NCI-H69 (cell line): ENCODE data around the gene FUT7.

Experiments used
- DNase-seq: peaks from one replicate; lab custom pipeline; 2025; lab: John Stamatoyannopoulos, UW

The FUT7 gene, protein sequence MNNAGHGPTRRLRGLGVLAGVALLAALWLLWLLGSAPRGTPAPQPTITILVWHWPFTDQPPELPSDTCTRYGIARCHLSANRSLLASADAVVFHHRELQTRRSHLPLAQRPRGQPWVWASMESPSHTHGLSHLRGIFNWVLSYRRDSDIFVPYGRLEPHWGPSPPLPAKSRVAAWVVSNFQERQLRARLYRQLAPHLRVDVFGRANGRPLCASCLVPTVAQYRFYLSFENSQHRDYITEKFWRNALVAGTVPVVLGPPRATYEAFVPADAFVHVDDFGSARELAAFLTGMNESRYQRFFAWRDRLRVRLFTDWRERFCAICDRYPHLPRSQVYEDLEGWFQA

DNA sequence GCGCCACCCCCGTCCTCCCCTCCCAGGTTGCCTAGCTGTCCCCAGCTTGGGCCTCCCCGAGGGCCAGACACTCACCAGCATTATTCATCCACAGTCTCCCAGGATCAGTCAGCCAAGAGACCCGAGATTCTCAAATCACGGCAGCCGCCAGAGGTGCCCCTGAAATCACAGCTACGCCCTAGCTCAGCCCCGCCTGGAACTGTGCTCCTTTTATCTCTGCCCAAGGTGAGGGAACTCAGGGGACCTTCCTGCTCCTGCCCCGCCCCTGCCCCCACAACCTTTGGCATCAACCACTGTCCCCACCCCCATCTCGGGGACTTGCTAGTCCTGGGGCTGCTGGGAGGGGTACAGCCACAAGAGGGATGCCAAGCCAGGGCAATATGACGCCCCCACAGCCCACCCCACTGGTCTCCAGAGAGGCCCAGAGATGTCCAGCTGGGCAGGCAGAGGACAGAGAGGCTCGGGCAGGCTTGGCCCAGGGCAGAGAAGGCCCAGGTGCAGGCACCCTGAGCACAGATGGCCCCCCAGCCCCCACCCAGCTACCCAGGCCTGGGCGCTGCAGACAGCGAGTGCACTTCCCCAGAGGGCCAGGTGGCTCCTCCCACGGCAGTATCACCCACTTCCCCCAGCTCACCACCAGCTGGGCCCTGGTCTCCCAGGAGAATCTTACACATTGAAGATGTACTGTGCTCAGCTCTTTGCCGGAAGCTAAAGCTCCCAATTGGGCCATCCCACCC, at the start of gene FUT7:
Gene FUT7 (minus strand): TSS at position 185 of the 737 bp plus-strand sequence. CDS start 97 bp downstream, at position 88.
- DNase-seq = no peak

DNA sequence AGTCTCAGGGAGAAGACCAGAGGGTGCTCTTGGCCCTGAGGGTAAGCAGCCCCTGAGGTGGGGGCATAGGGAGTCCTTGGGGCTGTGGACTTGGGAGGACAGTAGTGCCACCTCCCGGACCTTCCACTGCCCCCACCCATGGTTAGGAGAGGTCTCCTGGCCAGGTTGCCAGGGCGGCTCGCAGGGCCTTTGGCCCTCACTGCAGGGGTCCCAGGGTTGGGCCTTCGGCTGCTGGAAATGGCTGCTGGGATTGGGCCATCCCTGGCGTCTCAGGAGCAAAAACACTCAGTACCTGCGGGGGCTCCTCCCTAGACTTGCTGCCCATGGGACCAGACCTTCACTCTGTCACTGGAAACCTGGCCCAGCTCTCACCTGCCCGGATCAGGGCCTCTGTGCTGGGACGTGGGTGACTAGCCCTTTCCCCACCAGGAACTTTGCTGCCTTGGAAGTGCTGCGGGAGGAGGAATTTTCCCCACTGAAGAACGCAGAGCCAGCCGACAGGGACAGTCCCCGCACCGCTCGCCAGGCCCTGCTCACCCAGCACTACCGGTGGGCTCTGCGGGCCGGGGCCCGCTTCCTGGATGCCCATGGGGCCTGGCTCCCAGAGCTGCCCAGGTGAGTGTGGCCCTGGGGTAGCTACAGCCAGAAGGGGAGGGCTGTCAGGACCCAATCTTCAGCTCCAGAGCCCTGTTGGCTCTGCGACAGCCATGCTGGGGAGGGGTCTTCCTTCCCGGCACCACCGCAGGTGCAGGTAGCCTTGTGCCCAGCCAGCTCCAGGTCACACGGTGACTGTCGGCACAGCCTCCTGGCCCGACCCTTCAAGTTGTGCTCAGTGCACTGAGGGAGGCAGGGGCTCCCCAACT, 48.6 kb upstream of the FUT7 start:
- DNase-seq = no peak

DNA sequence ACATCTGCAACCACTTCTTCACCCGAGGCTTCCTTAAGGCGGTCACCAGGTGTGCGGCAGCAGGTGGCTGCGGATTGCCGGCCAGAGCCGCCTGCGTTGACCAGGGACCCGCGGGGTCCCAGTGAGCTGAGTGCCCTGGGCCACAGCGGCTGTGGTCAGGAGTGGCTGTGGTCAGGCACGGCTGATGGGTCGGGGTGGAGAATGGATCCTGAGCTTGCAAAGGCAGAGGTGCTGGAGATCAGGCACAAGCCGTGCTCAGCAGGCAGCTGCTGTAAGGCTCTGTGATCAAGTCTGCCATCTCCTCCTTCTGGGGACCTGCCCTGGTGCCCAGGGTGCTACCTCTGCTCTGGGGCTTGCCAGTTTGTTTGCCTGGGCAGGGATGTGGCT, 47.5 kb upstream of the FUT7 start:
- no peak for DNase-seq

DNA sequence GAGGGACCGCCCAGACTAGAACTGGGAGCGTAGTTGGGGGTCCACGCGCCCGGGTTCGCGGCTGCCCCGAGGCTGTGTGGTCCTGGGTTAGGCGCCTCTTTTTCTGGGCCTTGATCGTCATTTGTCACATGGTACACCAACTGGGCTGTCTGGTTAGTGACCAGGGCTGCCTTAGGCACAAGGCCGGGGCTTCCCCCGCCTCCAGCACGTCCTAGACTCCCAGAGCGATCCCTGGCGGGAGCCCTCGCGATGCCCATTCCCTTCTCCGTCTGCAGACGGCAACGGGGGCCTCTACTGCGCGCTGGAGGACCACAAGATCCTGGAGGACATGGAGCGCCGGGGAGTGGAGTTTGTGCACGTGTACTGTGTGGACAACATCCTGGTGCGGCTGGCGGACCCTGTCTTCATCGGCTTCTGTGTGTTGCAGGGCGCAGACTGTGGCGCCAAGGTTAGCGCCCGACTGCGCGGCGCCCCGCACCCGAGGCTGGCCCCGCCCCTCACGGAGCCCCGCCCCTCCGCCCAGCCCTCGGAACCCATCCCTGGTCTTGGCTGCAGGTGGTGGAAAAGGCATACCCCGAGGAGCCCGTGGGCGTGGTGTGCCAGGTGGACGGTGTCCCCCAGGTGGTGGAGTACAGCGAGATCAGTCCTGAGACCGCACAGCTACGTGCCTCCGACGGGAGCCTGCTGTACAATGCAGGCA, 47.0 kb upstream of the FUT7 start:
- DNase-seq = no peak

DNA sequence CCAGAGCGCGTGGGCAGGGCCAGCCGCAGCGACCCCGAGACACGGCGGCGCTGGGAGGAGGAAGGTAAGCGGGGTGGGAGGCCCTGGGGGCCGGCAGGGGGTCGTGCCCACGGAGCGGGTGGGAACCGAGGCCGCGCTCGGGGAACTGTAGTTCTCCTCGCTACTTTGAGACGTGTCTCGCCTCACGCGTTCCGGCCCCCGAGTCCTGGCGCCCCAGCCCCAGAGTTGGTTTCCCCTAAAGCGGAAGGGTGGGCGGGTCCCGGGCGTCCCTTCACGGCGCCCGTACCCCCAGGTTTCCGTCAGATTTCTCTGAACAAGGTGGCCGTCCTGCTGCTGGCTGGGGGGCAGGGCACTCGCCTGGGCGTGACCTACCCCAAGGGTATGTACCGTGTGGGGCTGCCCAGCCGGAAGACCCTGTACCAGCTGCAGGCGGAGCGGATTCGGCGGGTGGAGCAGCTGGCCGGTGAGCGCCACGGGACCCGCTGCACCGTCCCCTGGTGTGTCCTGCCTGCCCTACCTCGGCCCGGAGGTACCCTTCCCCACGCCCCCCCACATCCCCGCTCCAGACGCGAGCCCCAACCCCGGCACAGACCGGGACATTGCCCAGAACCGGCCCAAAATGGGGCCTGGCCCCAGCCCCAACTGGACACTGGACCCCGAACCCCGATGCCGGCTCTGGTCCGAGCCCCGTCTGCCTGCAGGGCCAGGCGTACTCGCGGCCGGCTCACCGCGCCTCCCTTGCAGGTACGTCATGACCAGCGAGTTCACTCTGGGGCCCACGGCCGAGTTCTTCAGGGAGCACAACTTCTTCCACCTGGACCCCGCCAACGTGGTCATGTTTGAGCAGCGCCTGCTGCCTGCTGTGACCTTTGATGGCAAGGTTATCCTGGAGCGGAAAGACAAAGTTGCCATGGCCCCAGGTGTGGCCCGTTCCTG, 46.1 kb upstream of the FUT7 start:
- peak; percentile 48 for DNase-seq

DNA sequence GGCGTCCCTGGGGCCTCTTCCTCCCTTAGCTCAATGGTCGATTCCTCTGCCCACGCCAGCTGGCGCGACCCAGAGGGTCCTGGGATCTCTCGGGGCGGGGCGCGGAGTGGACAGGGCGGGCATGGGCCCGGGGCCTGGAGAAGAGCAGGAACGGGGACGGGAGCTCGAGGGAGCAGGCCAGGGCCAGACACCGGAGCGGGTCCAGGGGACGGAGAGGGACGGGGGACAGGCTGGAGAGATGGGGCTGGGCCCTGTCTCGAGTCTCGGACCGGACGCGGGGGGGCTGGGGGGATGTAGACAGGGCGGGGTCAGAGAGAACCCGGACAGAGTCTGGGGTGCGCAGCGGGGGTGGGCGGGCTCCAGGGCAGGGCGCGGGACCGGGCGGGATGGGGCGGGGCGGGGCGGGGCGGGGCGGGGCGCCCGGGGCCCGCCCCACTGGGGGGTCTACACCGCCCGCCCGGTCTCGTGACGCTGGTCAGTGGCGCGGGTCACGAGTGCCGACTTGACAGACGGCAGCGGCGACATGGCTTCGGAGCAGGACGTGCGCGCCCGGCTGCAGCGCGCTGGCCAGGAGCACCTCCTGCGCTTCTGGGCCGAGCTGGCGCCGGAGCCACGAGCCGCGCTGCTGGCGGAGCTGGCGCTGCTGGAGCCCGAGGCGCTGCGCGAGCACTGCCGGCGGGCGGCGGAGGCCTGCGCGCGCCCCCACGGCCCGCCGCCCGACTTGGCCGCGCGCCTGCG, 45.3 kb upstream of the FUT7 start, which contains the start of gene UAP1L1:
Gene UAP1L1 (plus strand): TSS at position 508 of the 738 bp plus-strand sequence. CDS start 16 bp downstream, at position 524.
- DNase-seq = peak; percentile 74

DNA sequence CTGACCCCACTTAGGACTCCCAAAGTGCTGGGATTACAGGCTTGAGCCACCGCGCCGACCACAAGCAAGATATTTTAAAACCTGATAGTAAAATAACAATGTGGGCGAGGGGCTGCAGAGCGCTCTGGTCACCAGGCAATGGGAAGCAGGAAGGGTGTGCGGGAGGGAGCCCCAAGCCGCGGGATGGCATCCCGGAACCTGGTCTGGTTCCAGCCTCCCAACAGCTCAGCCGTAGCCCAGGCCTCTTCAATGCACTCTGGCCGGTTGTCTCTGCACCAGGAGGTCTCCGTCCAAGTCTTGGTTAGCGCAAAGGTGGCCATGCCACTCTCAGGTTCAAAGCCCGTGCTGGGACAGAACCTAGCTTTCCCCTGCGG, 44.7 kb upstream of the FUT7 start:
- DNase-seq = no peak

DNA sequence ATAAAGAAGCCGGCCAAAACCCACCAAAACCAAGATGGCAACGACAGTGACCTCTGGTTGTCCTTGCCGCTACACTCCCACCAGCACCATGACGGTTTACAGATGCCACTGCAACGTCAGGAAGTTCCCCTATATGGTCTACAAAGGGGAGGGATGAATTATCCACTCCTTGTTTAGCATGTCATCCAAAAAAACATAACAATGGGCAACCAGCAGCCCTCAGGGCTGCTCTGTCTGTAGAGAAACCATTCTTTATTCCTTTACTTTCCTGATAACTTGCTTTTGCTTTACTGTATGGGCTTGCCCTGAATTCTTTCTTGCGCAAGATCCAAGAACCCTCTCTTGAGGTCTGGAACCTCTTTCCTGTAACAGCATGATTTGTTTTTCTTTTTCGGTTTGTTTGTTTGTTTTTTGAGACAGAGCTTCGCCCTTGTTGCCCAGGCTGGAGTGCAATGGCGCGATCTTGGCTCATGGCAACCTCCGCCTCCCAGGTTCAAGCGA, 43.4 kb upstream of the FUT7 start:
- no peak for DNase-seq

DNA sequence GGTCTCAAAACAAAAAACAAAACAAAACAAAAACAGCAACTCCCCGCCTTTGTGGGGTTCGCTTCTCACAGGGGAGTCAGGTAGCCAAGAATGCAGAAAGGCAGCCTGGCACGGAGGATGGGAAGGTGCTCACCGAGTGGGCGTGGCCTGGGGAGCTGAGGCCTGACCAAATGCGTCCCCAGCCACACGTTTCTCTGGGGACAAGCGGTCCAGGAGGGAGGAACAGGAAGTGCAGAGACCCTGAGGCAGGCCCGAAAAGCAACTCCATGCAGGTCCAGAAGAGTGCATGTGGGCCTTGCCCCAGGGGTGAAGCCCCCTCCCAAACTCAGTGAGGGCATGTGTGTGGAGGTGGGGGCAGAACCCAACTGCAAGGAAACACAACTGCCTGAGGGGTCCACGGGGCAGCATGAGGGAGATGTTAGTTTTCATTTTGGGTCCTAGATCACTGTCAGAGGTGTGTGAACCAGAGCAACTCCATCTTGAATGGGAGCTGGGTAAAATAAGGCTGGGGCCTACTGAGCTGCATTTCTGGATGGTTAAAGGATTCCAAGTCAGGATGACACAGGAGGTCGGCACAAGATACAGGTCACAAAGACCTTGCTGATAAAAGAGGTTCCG, 42.9 kb upstream of the FUT7 start:
- DNase-seq = no peak

DNA sequence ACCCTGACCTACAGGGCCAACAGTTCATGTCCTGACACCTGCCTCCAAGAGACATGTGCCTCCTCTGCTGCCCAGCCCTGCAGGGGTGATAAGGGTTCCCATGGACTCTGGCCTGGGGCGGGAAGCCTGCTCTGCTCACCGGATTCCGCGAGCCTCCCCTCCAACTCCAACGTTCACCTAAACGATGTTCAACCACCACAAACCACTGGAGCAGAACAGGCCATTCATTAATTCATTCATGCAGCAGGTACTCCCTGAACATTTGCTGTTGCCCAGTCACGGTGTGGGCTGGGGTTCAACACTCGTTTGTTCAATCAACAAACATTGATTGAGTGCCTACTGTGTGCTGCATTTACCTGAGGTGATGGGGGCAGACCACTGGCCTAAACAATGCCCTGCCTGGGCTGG, 42.1 kb upstream of the FUT7 start:
- no peak for DNase-seq

DNA sequence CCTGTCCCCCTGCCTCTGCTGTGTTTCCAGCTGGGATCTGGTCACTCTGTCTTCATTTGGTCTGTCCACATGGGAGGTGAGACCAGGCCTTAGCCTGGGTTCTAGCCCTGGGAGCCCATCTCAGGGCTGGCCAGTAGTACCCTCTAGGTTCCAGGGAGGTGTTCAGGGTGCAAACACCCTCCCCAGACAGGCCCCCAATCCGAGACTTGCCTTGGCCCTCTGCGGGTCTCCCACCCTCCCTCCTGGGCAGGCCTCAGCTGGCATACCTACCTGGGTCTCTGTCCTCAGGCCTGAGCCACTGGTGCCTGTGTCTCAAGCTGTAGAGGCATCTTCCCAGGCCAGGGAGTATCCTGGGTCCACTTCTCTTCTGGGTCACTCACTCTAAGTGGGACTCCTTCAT, 39.4 kb upstream of the FUT7 start:
- no peak for DNase-seq

DNA sequence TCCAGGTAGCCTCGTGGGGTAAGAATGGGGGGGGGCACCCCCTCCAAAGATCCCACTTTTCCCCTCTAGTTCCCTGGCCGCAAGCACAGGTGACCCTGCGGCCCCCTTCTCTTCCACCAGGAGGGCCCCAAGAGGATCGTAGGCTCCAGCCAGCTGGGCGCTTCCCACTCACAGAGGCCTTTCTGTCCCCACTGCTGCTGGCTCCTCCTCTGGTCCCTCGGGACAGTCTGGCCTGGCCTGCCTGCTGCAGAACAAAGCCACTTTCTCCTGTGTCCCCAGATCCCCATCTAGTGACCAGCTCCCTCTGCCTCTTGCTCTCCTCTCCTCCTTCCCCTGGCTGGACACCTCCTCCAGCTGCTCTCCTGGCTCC, 39.0 kb upstream of the FUT7 start:
- peak; percentile 83 for DNase-seq

DNA sequence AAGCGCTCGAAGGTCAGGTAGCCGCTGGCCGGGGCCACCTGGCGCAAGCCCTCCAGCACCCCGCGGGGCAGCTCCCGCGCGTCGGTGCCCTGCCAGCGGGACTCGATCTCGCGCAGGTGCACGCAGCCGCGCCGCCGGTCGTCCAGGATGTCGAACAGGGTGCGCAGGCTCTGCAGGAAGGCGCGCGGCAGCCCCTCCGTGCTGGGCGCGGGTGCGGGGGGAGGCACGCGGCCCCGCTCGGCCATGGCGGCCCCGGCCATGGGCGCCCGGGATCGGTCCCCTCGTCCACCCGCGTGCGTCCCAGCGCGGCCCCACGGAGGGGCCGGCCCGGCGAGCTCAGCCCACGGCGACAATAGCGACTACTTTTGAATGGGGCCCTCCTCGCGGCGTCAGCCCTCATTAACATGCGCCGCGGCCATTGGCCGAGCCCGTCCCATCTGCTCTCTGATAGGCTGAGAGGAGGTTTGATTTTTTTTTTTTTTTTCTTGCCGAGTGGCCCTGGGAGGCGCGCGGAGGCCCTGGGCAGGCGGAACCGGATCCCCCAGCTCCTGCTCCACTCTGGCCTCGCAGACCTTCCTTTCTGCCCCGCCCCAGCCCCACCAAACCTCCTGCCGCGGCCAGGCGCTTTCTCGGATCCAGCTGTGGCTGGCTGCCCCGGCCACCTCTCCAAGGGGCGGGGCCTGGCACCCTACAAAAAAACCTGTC, 38.5 kb upstream of the FUT7 start, which contains the start of gene SAPCD2:
Gene SAPCD2 (minus strand): TSS at position 357 of the 705 bp plus-strand sequence. CDS start 97 bp downstream, at position 260.
- peak; percentile 97 for DNase-seq

DNA sequence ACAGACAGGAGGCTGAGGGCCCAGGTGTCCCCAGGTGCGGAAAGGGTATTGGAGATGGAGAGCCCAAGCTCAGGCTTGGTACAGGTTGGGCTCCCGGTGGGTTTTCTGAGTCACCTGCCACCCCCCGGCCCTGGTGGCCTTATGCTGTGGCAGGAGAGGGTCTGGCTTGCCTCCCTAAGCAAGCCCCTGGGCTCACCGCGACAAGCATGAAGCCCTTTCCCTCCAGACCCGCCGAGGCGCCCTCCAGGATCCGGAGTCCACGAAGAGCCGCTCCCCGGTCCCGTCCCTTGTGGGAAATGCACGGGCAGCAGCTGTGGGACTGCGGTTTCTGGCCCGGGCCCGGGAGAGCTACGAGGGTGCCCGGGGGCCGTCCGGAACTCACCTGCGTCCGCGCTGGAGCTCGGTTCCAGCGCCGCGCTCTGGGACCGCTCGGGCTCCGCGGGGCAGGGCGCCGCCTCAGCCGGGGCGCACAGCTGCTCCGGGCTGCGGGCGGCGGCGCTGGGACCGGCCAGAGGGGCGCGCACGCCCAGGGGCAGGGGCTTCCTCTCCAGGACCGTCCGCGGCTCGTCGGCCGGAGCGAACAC, 37.7 kb upstream of the FUT7 start:
- peak; percentile 60 for DNase-seq

DNA sequence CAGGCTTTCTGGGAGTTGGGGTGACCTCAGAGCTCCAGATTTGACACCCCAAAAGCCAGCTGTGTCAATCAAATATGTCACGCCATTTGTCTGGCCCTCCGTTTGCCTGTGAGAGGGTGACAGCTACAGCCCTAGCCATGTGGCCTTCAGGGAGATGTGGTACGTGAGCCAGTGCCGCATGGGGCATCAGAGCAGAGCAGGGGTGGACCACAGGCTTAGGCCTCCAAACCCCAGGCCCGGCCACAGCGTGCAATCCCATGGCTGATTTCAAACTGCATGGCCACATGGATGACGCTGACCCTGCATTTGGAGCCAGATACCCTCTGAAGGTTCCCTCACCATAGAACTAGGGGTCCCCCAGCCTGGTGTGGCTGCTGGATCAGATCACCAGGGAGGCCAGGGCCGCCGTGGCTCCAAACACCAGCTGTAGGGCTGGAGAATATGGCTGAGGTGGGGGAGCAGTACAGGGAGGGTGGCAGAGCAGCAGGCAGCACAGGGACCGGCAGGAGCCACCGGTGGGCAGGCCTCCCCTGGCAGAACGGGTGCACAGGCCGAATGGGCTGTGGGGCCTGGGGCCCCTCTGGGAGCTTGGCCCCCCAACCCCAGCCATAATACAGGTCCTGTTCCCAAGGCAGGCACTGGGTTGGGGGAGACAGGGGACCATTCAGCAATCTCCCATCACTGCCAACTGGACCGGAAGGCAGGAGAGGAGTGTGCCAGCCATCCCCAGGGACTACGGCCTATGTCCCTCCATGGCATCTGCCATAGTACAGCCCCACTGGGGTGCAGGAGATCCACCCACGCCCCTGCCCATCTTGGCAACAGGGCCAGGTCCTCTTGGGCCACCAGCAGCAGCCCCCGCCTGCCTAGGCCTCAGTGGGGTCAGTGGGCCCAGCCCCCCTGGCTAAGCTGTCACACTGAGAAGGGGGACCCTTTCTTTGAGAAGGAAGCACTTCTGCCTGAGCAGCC, 36.9 kb upstream of the FUT7 start:
- DNase-seq = no peak

DNA sequence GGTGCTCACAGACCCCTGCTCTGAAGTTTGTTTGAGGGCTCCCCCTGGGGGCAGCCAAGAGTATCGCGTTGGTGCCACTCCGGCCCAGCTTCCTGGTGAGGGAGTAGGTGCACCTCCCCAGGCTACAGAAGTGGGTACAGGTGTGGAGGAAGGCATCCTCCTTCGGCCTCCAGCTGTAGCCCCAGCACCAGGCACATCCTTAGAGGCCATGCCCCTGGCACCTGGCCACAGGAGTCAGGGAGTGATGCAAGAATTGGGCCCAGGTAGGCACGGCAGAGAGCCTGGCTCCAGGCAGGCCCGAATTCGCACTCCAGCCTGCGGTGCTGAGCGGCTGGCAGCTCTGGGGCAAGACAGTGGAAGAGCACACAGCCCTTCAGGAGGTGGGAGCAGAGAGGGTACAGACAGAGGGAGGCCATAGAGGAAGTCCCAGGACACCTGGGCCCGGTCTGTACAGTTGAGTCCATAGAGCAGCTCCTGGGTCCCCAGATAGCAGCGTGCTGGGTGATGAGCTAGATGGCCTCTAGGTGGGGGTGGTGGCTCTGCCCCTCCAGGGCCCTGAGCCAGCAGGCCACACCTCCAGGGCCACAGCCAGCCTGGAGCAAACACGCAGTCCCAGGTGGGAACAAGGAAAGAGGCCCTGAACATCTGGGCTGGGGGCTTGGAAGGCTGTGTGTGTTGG, 36.1 kb upstream of the FUT7 start:
- DNase-seq = peak; percentile 88
